GM03348 (cell line): ENCODE results near the gene ALK.

Experiments used
- DNase-seq: peaks from one replicate; pipeline ENCODE4 v3.0.0; 2012; ENCODE audit warnings: low spot score

ALK gene

DNA sequence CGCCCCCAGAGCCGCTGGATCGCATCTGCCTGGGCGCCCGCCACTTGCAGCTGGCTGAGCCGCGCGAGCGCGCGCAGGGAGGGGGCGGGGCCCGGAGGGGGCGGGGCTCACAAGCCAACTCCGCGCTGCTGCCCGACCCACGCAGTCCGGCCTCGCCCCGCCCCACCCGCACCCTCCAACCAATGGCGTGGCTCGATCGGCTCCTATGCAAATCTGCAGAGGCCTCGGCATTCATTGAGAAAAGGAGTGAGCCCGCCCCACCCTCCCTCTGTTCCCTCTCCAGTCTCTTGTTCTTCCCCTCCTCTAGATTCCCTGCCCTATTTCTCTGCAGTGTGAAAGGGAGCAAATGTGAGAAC is at the start of gene ALK:
TSS of gene ALK (minus strand) at position 27 of the 356 bp plus-strand sequence. CDS start 927 bp downstream, outside the sequence.
- DNase-seq: peak; percentile 94

DNA sequence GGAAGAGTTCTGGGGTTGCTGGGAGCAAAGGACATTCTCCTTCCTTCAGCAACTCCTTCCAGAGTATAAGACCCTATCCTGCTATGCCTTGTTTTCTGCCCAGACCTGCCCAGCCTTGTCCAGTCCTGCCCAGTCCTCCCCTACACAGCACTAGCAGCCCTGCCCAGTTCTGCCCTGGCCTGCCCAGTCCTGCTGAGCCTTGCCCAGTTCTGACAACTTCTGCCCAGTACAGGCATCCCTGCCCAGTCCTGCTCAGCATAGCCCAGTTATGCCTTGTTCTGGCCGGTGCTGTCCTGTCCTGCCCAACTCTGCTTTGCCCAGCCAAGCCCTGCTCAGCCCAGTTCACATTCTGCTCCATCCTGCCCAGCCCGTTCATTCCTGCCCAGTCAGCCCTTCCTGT is 44.9 kb upstream of the ALK start:
- no peak for DNase-seq

DNA sequence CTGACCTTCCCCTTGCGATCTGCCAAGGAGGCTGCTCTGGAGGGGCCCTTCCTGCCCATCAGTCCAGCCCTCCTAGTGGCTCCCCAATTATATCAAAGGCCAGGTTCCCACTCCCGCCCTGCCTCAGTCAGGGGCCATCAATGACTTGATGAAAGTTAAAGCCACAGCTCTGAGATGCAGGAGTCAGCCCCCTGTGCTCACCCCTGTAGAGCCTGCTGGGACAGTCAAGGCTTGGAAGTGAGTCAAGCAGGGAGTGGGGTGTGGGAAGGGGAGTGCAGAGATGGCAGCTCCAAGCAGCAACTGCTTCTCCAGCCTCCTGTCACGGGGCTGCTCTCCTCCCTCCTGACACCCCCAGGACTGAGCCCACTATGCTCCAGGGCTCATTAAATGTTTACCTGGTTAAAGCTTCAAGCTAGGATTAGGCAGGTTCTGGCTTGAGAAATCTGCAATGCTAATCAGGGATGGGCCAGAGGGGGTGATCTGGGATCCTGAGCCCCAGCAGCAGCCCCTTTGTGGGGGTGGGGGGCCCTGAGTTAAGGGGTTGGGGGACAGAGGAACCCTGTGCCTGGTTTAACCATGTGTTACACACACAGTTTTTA is 42.7 kb upstream of the ALK start:
- DNase-seq: no peak

DNA sequence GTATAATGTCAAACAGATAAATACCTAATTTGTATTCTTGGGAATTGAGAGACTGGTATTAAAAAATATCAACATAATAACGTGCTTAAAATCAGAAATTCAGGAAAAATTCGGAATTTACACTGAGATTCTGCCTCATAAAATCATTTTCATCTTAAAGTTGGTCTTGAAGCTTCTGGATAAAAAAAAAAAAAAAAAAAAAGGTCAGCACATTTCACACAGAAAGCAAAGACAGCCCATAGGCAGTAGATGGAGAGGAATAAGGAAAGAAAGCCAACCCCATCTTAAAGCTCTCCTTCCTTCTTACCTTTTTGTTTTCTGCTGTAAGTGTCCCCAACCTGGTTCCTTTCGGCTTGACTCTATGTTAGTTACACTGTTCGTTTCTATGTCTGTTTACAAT is 41.5 kb upstream of the ALK start:
- no peak for DNase-seq

DNA sequence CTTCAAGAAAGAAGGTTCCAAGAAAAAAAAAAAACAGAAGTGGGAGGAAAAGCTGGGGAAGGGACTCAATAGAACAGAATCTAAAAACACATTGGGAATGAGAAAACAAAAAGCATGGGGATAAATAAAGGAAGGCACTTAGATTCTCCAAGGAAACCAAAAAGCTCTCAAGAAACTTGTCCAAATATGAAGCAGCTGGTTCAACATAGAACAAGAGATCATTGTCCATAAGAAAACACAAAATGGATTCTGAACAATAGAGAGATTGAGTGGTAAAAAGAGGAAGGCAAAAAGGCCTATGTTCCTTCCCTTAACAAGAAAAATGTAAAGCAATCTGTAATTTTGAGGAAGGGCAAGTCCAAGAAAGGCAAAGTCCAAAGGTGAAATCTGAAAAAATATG is 32.9 kb upstream of the ALK start:
- no peak for DNase-seq

DNA sequence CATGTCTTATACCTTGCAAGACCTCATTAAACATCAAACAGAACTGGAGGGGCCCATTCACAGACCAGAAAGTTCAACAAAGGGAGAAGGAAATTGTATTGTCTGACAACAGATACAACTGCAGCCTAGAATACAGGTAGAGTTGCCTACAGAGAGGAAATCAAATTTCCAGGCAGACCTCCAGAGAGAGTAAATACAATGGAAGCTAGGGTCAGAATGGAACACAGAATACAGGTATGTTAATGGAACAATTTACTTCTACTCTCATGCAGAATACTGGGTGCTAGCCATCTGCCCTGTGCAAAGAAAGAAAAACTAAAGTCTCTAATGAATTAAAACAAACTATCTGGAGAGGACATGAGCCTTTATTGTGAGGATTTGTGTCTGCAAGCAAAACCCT is 31.6 kb upstream of the ALK start:
- no peak for DNase-seq

DNA sequence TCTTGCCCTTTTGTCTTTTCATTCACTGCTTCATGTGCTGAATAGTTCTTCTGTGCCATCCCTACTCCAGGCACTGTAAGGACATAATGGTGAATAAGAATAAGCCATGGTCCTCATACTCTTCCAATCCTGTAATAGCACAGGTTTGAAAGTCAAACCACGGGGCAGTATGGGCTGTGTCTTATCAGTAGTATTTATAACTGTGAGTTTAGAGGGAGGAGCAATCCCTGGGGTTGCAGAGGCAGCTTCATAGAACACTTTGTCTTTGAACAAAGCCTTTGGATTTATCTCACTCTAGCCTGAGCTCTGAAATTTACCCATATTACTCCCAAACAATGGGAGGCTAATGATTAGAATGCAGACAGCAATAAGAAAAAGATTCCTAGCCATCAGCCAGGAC is 30.2 kb upstream of the ALK start:
- no peak for DNase-seq

DNA sequence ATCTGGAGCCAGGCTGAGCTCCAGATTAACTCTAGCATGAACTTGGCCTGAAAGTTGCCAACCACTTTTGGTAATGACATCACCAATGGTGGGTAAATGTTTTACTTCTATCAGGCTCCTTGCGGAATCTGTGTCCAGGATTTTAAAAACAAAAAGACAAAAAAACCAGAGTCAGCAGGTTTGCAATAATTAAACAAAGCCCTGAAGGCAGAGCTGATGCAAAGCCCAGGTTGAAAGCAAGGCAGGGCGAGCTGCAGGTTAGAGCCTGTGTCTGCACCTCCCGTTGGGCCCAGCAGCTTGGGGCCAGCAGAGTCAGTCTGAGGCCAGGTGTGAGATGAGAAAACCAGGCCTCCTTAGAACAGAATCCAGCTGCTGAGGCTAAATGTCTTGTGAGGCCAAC is 29.1 kb upstream of the ALK start:
- DNase-seq: no peak

DNA sequence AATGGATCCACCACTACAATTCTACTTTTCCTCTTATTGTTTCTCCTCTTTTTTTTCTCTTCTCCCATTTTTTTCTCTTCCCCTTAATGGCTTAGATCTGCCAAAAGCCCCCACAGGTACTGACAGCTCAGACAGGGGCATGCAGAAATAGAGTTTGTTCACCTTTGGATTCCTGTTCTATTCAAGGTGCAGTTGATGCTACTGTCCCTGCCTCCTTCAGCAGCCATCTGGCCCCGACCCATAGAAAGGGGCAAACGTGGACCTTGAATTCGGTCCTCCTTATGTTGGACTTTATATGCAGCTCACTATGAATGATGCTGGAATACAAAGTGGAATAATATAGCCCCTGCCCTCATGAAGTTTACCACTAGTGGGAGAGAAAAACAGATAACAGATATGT is 27.7 kb upstream of the ALK start:
- DNase-seq: no peak

DNA sequence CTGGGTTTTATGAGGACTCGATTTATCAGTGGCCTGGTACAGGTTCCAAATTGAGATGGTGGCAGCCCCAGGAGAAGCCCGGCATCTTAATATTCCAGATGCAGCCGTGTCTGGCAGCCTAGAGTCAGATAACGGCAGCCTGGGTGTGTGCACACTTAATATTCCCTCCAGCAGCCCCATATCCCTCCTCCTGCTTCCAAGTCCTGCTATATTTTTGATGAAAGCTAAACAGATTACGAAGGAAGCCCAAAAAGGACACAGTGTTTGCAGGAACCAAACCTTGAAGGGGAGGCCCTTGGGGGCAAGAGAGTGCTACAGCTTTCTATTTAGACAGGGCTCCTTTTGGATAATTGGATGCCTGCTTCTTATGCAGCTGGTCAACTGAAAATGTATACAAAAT is 25.1 kb upstream of the ALK start:
- no peak for DNase-seq

DNA sequence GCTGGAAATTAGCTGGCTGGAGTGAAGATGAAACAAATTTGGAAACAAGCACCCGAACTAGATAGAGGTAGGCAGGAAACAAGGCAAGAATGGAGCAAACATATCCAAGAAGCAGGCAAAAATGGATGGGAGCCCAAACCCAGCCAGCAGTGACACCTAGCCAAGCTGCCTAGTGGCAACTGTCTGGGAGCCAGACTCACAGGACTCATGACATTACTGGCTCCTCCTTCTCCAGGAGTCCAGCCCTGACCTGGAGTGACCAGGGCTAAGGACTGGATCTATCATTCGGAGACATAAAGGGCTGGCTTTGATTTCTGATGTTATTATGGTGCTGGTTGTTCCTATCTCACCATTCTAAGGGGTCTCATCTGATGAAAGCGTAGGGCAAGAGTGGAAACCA is 21.3 kb upstream of the ALK start:
- DNase-seq: no peak

DNA sequence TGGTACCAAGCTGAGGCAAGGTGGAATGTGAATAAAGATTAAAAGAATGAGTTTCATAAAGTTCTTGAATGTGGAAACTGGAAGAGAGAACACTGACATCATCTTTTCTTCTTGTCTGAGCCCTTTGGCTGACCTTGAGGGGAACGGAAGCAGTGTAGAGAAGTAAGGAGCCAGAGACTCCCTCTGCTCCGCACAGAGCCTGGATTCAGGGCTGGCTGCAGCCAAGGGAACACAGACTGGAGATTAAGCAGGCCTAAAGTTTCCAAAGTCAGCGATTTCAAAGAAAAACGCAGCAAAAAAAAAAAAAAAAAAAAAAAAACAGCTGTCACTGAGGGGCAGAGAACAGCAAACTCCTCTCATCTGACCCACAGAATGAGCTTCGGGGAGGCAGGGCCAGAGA is 19.3 kb upstream of the ALK start:
- DNase-seq: no peak

DNA sequence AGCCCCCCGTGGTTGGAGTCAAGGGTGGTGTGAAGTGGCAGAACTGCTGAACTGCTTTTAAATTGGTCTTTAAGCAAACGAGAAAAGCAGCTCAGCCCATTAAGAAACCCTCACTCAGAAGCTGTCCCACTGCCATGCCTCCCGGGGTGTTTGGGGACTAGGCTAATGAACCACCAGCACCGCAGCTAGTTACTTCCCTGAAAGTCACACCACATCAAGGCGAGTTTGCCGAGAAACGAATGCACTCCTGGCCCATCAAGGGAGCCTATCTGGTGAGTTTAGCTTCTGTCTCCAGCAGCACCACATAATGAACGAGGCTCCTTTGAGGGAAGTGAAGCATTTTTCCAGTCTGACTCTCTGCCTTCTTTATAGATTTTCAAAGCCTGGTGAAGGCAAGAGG is 14.6 kb upstream of the ALK start:
- DNase-seq: no peak

DNA sequence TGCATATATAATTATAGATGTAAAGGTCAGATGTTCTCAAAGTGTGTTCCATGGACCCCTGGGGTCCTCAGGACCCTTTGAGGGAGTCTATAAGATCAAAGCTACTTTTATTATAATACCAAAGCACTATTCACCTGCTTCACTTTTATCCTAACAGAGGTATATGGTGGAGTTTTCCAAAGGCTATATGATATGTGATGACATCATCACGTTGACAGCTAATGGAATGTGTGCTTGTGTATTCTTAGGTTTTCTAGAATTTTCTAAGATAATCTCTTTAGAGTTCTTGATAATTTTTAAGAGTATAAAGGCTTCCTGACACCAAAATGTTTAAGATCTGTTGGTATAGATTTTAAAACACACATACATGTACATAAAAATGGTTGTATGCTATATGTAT is 10.4 kb upstream of the ALK start:
- DNase-seq: no peak

DNA sequence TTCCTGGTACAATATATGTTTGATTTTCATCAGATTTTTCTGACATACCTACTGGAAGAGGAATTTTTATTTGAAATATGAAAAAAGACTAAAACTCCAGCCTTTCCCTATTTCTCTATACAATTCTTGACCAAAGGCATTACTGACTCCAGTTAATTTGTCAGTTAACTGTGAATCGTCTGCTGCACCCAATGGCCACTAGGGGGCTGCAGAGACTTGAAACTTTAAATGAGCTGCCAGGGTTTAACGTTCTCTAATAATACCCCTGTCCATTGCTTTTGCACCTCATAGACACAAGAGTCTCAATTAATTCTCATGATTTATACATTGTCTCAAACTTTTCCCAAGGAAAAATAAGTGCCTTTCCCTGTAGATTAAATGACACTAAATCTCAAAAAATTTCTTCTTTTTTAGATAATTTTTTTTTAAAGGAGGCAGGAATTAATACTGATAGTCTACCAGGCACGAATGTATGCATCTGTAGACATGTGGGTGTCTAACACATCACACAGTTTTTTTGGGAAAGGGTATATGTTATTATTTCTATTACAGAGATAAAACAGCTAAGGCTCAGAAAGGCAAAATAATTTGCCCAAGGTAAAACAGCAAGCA is 1.8 kb upstream of the ALK start:
- peak; percentile 78 for DNase-seq

DNA sequence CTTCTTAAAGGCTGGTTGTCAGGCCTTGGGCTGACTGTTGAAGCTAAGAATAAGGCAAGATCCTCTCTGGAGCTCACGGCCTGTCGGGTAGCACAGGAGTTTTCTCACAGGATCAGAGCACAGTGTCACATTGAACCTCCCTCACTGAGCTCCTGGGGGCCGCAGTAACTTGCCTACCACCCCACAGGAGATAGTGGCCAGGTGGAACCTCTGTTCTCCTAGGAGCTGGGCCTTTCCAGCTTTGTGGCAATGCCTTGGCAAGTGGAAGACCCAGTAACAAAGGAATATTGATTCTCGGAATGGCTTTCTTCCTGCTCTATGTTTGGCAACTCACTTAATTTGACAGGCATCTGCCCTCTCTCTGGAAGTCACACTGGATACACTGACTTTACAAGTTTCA is 1.2 kb upstream of the ALK start:
- DNase-seq: no peak

DNA sequence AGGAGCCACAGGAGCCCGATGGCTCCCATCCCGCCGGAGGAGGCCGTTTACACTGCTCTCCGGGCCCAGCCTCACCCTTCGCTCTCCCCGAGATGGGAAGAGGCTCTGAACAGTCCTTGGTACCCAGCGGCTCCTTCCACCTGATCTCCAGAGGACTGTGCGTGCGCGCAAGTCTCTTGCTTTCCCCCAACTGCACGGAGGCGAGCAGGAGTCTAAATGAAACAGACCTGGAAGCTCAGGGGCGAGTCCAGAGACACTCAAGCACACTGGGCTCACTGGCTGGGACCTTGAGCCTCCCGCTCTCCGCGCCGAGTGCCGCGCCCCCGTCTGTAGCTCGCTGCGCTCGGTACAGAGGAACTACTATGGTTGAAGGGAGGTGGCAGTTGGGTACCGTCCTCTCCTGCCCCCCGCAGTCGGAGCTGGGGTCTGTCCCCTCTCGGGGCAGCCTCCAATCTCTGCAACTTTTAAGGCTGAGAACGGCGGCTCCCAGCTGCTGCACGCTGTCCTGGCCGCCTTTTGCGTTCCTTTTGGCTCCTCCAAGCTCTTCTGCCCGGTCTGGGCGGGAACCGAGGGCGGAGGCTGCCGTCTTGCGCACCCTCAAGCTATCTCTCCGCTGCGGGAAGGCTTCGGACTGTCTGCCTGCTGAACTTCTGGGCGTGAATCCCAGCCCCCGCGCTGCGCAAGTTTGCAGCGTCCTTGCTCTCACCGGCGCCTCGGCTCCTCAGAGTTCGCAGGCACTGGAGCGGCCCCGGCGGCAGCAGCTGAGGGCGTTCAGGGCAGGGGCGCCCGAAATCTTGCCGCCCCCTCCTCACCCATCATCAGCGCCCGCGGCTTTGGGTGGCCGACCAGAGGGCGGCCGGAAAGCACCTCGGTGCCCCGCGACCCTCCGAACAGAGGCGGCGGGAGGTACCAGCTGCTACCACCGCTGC is 491 bp downstream of the ALK start:
- DNase-seq: peak; percentile 41

DNA sequence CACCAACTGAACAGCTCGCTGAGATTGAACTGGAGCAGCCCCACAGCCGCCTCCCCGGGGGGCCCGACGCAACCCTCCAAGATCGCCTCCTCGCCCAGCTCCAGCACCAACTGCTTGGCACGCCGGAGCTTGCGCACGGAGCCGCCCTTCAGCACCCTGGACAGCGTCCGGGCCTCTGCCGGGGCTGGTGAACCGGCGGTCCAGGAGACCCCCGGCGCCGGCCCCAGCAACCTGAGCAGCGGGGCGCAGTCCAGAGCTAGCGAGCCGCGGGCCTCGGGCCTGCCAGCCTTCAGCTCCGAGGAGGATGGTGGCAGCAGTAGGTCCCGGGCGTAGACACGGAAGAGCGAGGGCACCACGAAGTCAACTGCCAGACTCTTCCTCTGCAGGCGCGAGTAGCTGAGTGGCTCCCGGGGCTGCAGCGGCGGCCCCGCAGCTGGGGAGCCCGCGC is 1.2 kb downstream of the ALK start:
- DNase-seq: peak; percentile 67

DNA sequence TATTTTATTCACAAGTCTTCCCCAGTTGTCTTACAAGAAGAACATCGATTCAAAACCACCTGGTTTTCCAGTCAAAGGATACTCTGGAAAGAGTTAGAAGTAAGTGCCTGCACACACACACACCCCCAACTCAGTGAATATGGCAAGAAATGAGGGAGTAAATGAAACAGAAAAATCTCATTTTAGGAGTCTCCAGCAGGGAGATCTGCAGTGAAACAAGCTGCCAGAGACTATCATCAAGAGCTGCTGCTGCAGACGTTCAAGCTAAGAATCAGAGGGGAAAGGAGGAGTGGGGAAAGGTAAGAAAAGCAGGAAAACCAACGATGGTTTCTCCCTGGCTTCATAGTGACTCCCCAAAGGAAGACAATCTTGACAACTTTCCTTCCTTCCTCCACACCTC is 2.4 kb downstream of the ALK start:
- no peak for DNase-seq

DNA sequence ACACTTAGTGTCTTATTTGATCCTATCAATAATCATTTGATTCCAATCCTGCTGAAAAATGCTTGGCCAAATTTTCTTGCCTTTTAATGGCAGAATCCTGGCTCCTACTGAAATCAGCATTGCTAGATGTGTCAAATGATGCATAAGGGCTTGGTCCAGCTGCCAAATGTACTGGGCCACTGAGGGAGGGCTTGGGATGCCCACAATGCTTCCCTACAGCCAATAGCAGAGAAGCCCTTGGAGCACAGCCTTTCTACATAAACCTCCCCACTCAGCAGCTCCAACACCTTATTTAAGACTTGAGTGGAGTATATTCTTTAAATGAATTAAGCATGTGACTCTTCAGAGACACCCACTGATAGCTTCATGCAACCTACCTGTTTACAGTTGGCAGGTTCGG is 3.6 kb downstream of the ALK start:
- DNase-seq: no peak

DNA sequence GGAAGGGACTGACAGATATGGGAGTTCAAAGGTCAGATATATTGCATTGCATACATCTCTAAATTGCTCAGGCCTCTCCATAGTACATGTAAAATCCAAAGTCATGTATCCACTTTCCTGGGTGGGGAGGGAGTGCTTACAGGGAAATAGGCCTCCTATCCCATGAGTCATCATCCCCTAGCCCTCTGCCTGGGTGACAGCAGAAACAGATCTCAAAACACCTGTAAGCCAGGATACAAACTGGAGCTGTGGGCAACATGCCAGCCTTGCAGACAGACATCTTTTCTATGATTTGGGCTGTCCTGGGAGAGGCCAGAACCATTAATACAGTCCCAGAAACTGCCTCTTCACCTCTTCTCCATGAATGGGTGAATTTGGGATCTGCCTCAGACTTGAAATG is 4.8 kb downstream of the ALK start:
- no peak for DNase-seq

DNA sequence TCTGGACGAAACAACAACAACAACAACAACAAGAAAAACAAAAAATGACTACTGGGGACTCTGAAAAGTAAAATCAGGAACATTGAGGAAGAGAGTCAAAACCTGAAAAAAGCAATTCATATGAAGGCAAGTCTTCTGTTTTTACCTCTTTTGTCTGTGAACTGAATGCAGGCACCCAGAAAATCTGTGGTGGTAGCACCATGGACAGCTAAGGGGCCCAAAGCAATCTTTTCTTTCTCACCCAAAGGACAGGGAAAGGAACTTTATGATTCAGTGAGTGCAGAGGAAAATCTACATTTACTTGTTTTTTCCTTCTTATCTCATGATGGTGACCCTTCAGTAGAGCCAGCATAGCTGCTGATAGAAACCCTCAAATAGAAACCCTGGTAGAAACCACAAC is 10.4 kb downstream of the ALK start:
- no peak for DNase-seq

DNA sequence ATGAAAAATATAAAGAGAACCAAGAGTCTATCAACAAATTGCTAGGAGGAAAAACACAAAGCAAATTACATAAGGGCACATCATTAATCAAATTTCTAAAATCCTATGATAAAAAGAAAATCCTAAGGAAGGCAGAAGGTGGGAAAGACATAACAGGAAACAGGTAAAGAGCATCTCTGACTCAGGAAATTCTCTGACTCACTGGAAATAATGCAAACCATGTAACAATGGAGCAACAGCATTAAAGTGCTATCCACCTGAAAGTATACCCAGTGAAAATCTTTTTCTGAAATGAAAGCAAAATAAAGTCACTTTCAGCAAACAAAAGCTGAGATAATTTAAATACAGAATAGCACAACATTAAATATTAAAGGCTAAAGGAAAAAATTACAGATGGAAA is 10.9 kb downstream of the ALK start:
- DNase-seq: no peak
